Spinal cord (tissue), 10 donors: ENCODE measurements around the gene TRIM66. TPM values are rescaled to one million over a fixed set of nuclear protein-coding genes. Genes with fewer than 3 reads are reported as not detected.

Source experiments
- DNase-seq, 6 donors: peaks; one replicate each; pipeline versions ENCODE4 v3.0.0 to v3.0.0-alpha.2; 2013 to 2015; ENCODE audit warnings: low spot score in 6 of 6, low read depth in 4 of 6
- H3K27ac ChIP-seq: one replicate; pipeline ENCODE4 v1.5.1; 2013; ENCODE audit warnings: low read depth, low read length, control low read depth
- H3K27me3 ChIP-seq: one replicate; pipeline ENCODE4 v1.6.1; 2013; ENCODE audit warnings: low read length; ENCODE audit not compliant: control insufficient read depth, insufficient read depth
- H3K36me3 ChIP-seq: one replicate; pipeline ENCODE4 v1.6.1; 2013; ENCODE audit warnings: low read length; ENCODE audit not compliant: control insufficient read depth, insufficient read depth
- H3K4me1 ChIP-seq: one replicate; pipeline ENCODE4 v1.6.1; 2013; ENCODE audit warnings: low read length; ENCODE audit not compliant: control insufficient read depth, insufficient read depth
- H3K4me3 ChIP-seq: one replicate; pipeline ENCODE4 v1.5.1; 2013; ENCODE audit warnings: low read depth, low read length, control low read depth
- H3K9me3 ChIP-seq: one replicate; pipeline ENCODE4 v1.6.1; 2013; ENCODE audit warnings: low read length; ENCODE audit not compliant: control insufficient read depth, insufficient read depth
- WGBS: methylation state at CpG from one replicate; pipeline ENCODE4 v1.1.5; 2013; ENCODE audit warnings: missing lambda C conversion rate; ENCODE audit not compliant: insufficient coverage; 5-methylcytosine and 5-hydroxymethylcytosine counted together
- polyA plus RNA-seq, 2 donors: library from polyadenylated mRNA; unstranded; fragments of 120-200 nt; gene quantifications; one replicate each; pipeline ENCODE4 v1.2.1, GENCODE V29; 2013; ENCODE audit not compliant: insufficient read length in 2 of 2
- total RNA-seq, 2 donors: library from RNA; depleted of rRNA in 1 of 2; stranded (reverse); fragments of 120-200 nt in 1 of 2; fragments of >200 nt in 1 of 2; gene quantifications; one replicate each; pipeline versions ENCODE4 v1.2.3 to v1.2.4, GENCODE V29; 2013 to 2014
- donor health status: healthy.

Gene TRIM66
- total and polyA plus RNA-seq, 4 donors: 4.8 to 8.5 (median 7.5) TPM

DNA sequence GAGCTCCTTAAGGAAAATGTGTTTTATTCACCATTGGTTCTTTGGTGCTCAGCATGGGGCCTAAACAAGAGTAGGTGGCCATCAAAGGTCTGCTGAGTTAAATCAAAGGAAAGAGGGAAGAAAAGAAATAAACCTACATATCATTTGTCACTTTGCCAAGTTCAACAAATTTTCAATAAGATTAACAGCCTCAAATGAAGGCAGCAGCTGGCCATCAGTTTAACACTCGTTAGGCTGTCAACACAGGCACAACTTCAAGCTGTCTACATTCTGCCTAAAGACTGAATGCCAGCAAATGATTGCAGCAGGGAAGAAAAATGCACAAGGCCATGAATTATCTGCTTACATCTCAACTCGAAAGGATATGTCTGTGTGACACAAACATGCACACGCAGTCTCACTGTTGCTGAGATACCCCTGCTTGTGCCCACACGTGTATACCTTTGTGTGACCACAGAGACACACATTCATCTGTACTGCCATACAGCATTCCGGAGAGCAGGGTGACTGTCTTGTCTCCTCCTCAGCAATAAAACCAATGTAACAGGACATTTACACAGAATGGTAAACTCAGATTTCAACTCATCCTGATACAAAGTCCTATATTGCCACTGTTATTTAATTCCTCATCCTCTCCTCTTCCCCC lies 40.1 kb downstream of the TRIM66 start:
- H3K27ac ChIP-seq: no peak overlapping the region
- peak in 2 of 6 donors; percentile 33 to 86 for DNase-seq
- 42% methylated on average over 5 of the region's 5 CpGs for WGBS
- H3K4me1 ChIP-seq: no peaks in the 10 kb centered on the region
- no peak overlapping the region for H3K4me3 ChIP-seq
- H3K36me3 ChIP-seq: peaks cover 32% of the 10 kb centered on the region
- H3K27me3 ChIP-seq: no peaks in the 10 kb centered on the region
- H3K9me3 ChIP-seq: no peaks in the 10 kb centered on the region

DNA sequence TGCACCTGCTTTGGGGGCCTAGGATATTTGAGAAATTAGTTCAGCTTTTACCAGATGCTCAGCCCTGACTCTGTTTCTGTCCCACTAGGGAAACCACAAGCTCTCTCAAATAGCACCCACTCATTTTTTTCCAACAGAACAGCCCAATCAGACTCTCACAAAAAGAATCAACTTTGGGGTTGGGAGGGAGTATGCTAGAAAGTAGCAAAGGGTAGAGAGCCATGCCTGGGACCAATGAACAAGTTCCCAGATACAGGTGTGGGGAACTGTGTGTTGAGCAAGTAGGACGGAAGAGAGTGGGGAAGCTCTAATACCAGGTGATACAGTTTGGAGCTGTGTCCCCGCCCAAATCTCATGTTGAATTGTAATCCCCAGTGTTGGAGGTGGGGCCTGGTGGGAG lies 41.1 kb downstream of the TRIM66 start:
- 100% methylated on average over 2 of the region's 2 CpGs for WGBS

DNA sequence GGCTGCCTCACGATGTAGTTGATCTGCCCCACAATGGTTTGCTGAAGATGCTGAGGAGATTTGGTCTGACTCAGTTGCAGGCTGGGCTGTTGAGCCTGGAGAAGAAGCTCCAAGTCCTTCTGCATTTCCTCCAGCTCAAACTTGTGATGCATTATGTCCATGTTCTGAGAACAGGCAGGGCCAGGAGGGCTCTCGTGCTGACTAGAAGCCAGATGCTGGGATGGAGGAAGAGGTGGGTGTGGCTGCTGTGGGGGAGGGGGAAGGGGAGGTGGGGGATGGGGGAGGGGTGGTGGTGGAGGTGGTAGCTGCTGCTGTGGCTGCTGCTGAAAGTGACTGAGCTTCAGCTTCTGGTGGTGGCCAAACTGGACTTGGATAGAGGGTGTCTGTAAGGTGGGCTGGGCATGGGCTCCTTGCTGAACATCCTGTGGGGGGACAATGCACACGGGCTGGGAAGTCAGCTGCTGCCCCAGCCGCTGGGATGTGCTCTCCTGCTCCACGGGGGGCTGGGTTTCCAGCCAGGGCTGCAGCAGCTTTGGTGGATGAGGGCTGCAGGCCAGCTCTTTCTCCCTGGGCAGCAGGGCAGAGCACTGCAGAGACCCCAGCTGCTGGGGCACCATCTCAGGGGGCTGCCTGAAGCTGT lies 42.1 kb downstream of the TRIM66 start:
- DNase-seq: no peak
- H3K27ac ChIP-seq: no peak overlapping the region
- H3K27me3 ChIP-seq: no peaks in the 10 kb centered on the region
- H3K4me1 ChIP-seq: no peaks in the 10 kb centered on the region
- H3K4me3 ChIP-seq: no peak overlapping the region
- H3K9me3 ChIP-seq: no peaks in the 10 kb centered on the region
- WGBS: 31% methylated on average over 4 of the region's 5 CpGs
- peaks cover 30% of the 10 kb centered on the region for H3K36me3 ChIP-seq

More for the DNA sequence above, 41.1 kb downstream of the TRIM66 start:
- Histone ChIP-seq H3K36me3 (peaks cover 34% of the 10 kb centered on the region), H3K27me3 (no peaks in the 10 kb centered on the region), H3K9me3 (no peaks in the 10 kb centered on the region), H3K27ac (no peak overlapping the region), H3K4me1 (no peaks in the 10 kb centered on the region), H3K4me3 (no peak overlapping the region)
- no peak for DNase-seq

DNA sequence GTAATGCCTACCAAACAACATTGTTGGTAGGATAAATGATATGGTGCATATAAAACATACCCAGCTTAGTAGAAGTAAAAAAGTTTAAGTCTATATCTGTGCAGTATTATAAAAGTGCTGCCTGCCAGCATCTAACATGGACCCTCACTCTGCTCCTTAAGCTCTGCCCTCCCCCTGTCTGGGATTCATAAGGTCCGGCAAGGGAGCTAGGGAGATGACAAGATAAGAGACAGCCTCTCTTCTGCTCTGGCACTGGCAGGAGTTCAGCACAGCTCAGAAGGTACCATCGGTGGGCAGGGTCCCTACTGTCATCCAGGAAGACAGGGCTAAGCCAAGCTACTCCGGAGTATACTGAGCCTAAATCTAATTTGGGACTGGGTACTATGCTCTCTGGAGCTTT lies 42.8 kb downstream of the TRIM66 start:
- Histone ChIP-seq H3K27ac (no peak overlapping the region), H3K9me3 (no peaks in the 10 kb centered on the region), H3K36me3 (peaks cover 30% of the 10 kb centered on the region), H3K4me3 (no peak overlapping the region), H3K27me3 (no peaks in the 10 kb centered on the region), H3K4me1 (no peaks in the 10 kb centered on the region)
- DNase-seq: no peak
- 96% methylated on average over 3 of the region's 3 CpGs for WGBS

DNA sequence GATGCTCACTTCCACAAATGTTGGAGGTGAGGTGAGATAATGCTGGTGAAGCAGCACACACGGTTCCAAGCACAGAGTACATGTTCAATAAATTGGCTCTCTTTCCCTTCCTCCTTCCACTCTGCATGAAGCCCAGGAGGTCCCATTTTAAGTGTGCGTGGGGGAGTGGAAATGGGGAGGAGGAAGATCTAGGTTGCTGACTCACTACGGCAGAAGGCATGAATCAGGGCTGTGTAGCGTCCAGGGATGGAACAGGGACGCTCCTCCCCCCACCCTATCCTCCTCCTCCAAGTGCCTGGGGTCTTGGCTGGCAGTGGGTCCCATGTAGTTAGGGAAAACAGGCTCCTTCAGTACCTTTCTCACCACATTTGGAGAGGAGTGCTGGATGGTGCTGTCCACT lies 44.2 kb downstream of the TRIM66 start:
- no peaks in the 10 kb centered on the region for H3K4me1 ChIP-seq
- H3K9me3 ChIP-seq: no peaks in the 10 kb centered on the region
- H3K27ac ChIP-seq: no peak overlapping the region
- no peak for DNase-seq
- peaks cover 30% of the 10 kb centered on the region for H3K36me3 ChIP-seq
- H3K27me3 ChIP-seq: no peaks in the 10 kb centered on the region
- no CpG with 5 or more reads among the region's 5 CpGs for WGBS
- H3K4me3 ChIP-seq: no peak overlapping the region

DNA sequence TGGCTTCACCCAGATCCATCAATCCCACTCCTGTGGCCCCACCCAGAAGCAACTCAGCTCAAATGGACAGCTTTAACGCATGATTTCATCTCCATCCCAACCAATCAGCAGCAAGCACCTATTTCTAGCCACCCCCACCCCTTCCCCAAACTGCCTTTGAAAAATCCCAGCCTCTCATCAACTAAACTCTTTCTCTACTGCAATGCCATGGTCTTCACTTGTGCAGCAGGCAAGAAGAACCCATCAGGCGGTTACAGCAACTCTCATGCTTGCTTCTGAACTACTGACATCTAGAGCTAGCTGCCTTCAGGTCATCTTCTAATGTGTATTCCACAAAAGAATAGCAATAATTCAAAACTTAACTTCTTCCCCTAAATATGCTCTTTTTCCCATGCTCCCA lies 46.3 kb downstream of the TRIM66 start:
- 93% methylated on average over 2 of the region's 2 CpGs for WGBS
- no peaks in the 10 kb centered on the region for H3K4me1 ChIP-seq
- H3K9me3 ChIP-seq: no peaks in the 10 kb centered on the region
- H3K27ac ChIP-seq: no peak overlapping the region
- H3K27me3 ChIP-seq: no peaks in the 10 kb centered on the region
- no peak for DNase-seq
- peaks cover 23% of the 10 kb centered on the region for H3K36me3 ChIP-seq
- H3K4me3 ChIP-seq: no peak overlapping the region

DNA sequence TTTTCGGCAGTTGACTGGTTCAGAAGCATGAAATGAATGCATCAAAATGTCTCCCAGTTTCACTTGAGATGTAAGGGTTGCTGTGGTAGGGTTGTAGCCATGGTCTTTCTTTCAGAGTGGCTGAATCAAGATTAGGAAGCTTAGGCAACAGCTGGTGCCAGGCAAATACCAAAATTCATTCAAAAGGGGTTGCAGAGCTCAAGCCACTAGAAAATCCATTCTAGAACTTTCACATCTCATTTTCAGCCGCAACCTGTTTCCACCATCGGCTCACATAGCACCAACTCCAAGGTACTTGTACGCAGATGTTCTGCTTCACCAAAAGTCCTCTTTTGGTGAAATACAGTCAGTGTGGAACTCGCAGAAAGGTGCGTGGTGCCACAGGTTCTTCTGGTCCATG lies 48.0 kb downstream of the TRIM66 start:
- no peak for DNase-seq
- H3K27me3 ChIP-seq: no peaks in the 10 kb centered on the region
- H3K4me3 ChIP-seq: no peak overlapping the region
- H3K9me3 ChIP-seq: no peaks in the 10 kb centered on the region
- WGBS: 93% methylated on average over 4 of the region's 6 CpGs
- no peaks in the 10 kb centered on the region for H3K4me1 ChIP-seq
- peaks cover 18% of the 10 kb centered on the region for H3K36me3 ChIP-seq
- no peak overlapping the region for H3K27ac ChIP-seq

DNA sequence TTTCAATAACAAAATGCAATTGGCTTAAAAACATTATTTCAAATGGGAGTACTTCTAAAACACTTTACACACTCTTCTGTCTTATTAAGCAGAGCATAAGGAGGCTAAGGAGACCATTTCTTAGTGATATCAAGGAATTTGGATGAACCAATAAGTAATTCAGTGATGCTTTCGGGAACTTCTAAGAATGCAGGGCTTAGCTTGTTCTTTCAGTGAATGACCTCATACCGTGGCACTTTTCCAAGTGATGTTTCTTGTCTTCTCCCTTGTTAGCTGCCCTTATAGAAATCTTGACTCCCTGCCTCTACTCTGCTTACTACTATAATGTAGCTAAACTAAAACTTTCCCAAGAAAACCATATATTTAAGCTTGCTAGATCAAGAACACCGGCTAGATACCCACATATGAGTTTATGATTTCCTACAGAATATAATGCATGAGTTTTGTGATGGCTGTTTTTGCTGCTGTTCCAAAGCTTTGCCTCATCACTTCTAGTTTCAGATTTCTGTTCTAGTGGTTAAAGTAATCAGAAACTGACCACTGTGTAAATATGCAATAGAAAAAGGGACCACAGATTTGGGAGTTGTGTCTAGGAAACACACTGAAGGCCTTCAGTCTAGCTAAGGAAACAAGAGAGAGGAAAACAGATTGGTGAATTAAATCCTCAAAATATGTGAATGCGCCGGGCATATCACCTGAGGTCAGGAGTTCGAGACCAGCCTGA lies 50.9 kb downstream of the TRIM66 start:
- 31% methylated on average over 2 of the region's 6 CpGs for WGBS
- peaks cover 4% of the 10 kb centered on the region for H3K36me3 ChIP-seq

DNA sequence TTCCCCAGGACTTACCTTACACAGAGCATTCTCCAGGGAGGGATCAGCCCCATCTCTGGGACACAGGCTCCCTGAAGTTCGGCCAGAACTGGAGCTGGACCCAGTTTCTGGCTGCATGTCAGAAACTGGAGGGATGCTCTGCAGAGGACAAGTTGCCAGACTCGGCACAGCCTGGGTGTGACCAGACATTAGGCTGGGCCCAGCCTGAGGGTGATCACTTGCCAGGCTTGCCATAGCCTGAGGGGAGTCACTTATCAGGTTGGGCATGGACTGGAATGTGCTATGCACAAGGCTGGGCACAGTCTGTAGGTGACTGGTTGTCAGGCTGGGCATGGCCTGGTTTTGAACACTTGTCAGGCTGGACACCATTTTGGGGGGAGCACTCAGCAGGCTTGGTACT lies 57.8 kb downstream of the TRIM66 start:
- H3K27ac ChIP-seq: no peak overlapping the region
- no peaks in the 10 kb centered on the region for H3K4me1 ChIP-seq
- no peak for DNase-seq
- peaks cover 24% of the 10 kb centered on the region for H3K36me3 ChIP-seq
- WGBS: 84% methylated on average over 2 of the region's 2 CpGs
- no peaks in the 10 kb centered on the region for H3K27me3 ChIP-seq
- no peaks in the 10 kb centered on the region for H3K9me3 ChIP-seq
- H3K4me3 ChIP-seq: no peak overlapping the region

More for the DNA sequence above, 50.9 kb downstream of the TRIM66 start:
- H3K4me3 ChIP-seq: no peak overlapping the region
- no peaks in the 10 kb centered on the region for H3K4me1 ChIP-seq
- peak in 5 of 6 donors; percentile 32 to 86 (median 61) for DNase-seq
- H3K27ac ChIP-seq: no peak overlapping the region
- no peaks in the 10 kb centered on the region for H3K9me3 ChIP-seq
- no peaks in the 10 kb centered on the region for H3K27me3 ChIP-seq
